Tibial nerve (tissue), 4 donors: ENCODE results near the gene SLC27A4. TPM values are rescaled to one million over a fixed set of nuclear protein-coding genes. Genes with fewer than 3 reads are reported as not detected.

Experiments
- DNase-seq, 2 donors: peaks; one replicate each; pipeline ENCODE4 v3.0.0-alpha.2; 2019; ENCODE audit warnings: low spot score in 2 of 2
- H3K27ac ChIP-seq, 4 donors: fragments of 200-600 bp; sonication (generic) in 3 of 4; one replicate each; pipeline ENCODE4 v1.5.1; 2017 to 2019; ENCODE audit warnings: mild to moderate bottlenecking in 1 of 4
- H3K27me3 ChIP-seq, 2 donors: fragments of 200-600 bp; sonication (generic) in 1 of 2; one replicate each; pipeline versions ENCODE4 v1.5.1 to v1.6.0; 2017 to 2019
- H3K36me3 ChIP-seq, 3 donors: fragments of 200-600 bp; sonication (generic); one replicate each; pipeline ENCODE4 v1.5.1; 2018 to 2019
- H3K4me1 ChIP-seq, 4 donors: fragments of 200-600 bp; sonication (generic) in 3 of 4; one replicate each; pipeline ENCODE4 v1.5.1; 2017 to 2019
- H3K4me3 ChIP-seq, 4 donors: fragments of 200-600 bp; sonication (generic) in 3 of 4; one replicate each; pipeline ENCODE4 v1.5.1; 2017 to 2019; ENCODE audit warnings: mild to moderate bottlenecking in 1 of 4, moderate library complexity in 1 of 4
- H3K9me3 ChIP-seq, 4 donors: fragments of 200-600 bp; sonication (generic) in 3 of 4; one replicate each; pipeline ENCODE4 v1.5.1; 2017 to 2019
- CTCF ChIP-seq, 5 experiments: fragments of 200-600 bp in 3 of 5; fragments of 450-650 bp in 2 of 5; sonication (generic) in 3 of 5; IDR thresholded peaks; one replicate each; pipeline ENCODE4 v1.5.1; 2016 to 2019; ENCODE audit warnings: antibody characterized with exemption in 5 of 5, mild to moderate bottlenecking in 3 of 5, moderate library complexity in 2 of 5
- EP300 ChIP-seq, 2 donors: sonication (generic); formaldehyde crosslinking; IDR thresholded peaks; one replicate each; pipeline ENCODE4 v1.6.1; 2017; ENCODE audit warnings: antibody characterized with exemption in 2 of 2, mild to moderate bottlenecking in 1 of 2
- POLR2A ChIP-seq, 2 donors: fragments of 450-650 bp; IDR thresholded peaks; one replicate each; pipeline ENCODE4 v1.6.1; 2017; ENCODE audit warnings: antibody characterized with exemption in 2 of 2, mild to moderate bottlenecking in 2 of 2, moderate library complexity in 2 of 2
- WGBS, 2 donors: methylation state at CpG; one replicate each; pipeline ENCODE4 v1.1.5; 2018; 5-methylcytosine and 5-hydroxymethylcytosine counted together
- total RNA-seq, 4 donors: library from RNA; depleted of rRNA; stranded (reverse); fragments of >200 nt; gene quantifications; one replicate each; pipeline ENCODE4 v1.1.0, GENCODE V29; 2016

SLC27A4 gene
- total RNA-seq, 4 donors from 2014 or later = 13.5 to 33.3 (median 18.0) TPM

- Histone ChIP-seq H3K4me3 (no peak overlapping the region), H3K9me3 (no peaks in the 10 kb centered on the region), H3K27ac (no peak overlapping the region), H3K27me3 (peaks cover 0 to 34% of the 10 kb centered on the region in 2 donors), H3K4me1 (peaks cover 0 to 6% (median 0%) of the 10 kb centered on the region in 4 donors), H3K36me3 (no peaks in the 10 kb centered on the region)
- no peak for DNase-seq
- TF ChIP-seq POLR2A (IDR thresholded peaks at IDR 0.05) (no peak), EP300 (IDR thresholded peaks at IDR 0.05) (no peak), CTCF (IDR thresholded peaks at IDR 0.05) (no peak)
- 37 to 38% methylated on average over 6 of the region's 6 CpGs for WGBS, 2 donors
These were observed 69.7 kb downstream of the SLC27A4 start for GRCh38 chr9:128409978-128410377.

Other genes with a start within 250 kb of the SLC27A4 start
- 100 to 1,000 TPM in 1 of 4 donors, 10 to 100 TPM in 3; 68.9 to 180 (median 74.7) TPM for gene PTGES2, start 212.8 kb upstream of the SLC27A4 start, total RNA-seq
- gene LCN2, start 191.1 kb upstream of the SLC27A4 start, total RNA-seq = not detected
- 100 to 1,000 TPM; 202 to 310 (median 243) TPM for gene BBLN, start 180.3 kb upstream of the SLC27A4 start, total RNA-seq
- 10 to 100 TPM; 59.4 to 99.3 (median 71.4) TPM for gene CIZ1, start 149.0 kb upstream of the SLC27A4 start, total RNA-seq
- 10 to 100 TPM; 19.9 to 50.4 (median 41.4) TPM for gene DNM1, start 137.1 kb upstream of the SLC27A4 start, total RNA-seq
- 100 to 1,000 TPM in 1 of 4 donors, 10 to 100 TPM in 3; 67.4 to 103 (median 91.9) TPM for gene GOLGA2, start 64.5 kb upstream of the SLC27A4 start, total RNA-seq
- 10 to 100 TPM; 27.5 to 39.8 (median 32.9) TPM for gene SWI5, start 64.3 kb upstream of the SLC27A4 start, total RNA-seq
- gene TRUB2, start 18.1 kb upstream of the SLC27A4 start, total RNA-seq = 10 to 100 TPM in 1 of 4 donors, 1 to 10 TPM in 3; 7.2 to 18.3 (median 9.2) TPM
- 10 to 100 TPM; 50.5 to 71.7 (median 65.5) TPM for gene COQ4, start 17.7 kb upstream of the SLC27A4 start, total RNA-seq
- gene URM1, start 30.8 kb downstream of the SLC27A4 start, total RNA-seq = 10 to 100 TPM; 18.1 to 25.5 (median 23.2) TPM
- 10 to 100 TPM; 23.7 to 48.2 (median 31.6) TPM for gene CERCAM, start 80.3 kb downstream of the SLC27A4 start, total RNA-seq
- 10 to 100 TPM; 23.2 to 32.7 (median 25.8) TPM for gene ODF2, start 115.5 kb downstream of the SLC27A4 start, total RNA-seq
- gene GLE1, start 164.2 kb downstream of the SLC27A4 start, total RNA-seq = 10 to 100 TPM; 24.5 to 30.4 (median 28.8) TPM
- 100 to 1,000 TPM; 491 to 540 (median 508) TPM for gene SPTAN1, start 212.1 kb downstream of the SLC27A4 start, total RNA-seq